HepG2 (cell line): ENCODE data around the gene SYNDIG1. TPM values are rescaled to one million over a fixed set of nuclear protein-coding genes. Genes with fewer than 3 reads are reported as not detected.

ENCODE experiments used
- ATAC-seq: fragments of 200-7000 bp; cut with Tn5 transposase; 3 replicates; pipeline ENCODE4 v1.9.1; 2020; ENCODE audit warnings: mild to moderate bottlenecking, moderate library complexity
- BruUV-seq: library from RNA; stranded (reverse); fragments of 400-500 nt; replicated peaks from 2 replicates; lab custom pipeline; 2021; lab: Mats Ljungman, UMichigan
- CTCF ChIA-PET: fragments of 300-600 bp; formaldehyde crosslinking; extraction: SDS; loops from one replicate; lab custom pipeline; 2021; ENCODE audit warnings: low total read pairs, inconsistent platforms, low intra/inter-chr PET ratio; lab: Yijun Ruan, JAX
- POLR2A ChIA-PET: fragments of 350-600 bp; sonication (Branson Sonifier 250); formaldehyde crosslinking; loops from one replicate; lab custom pipeline; 2020; ENCODE audit warnings: antibody characterized with exemption, inconsistent platforms; lab: Yijun Ruan, JAX
- DNase-seq: peaks from one replicate; pipeline ENCODE4 v3.0.0-alpha.2; 2015; ENCODE audit warnings: low spot score
- FAIRE-seq: peaks from 3 replicates; lab custom pipeline; 2011; peaks lifted over from hg19 to GRCh38; lab: Jason Lieb, UNC
- H2AFZ ChIP-seq: one replicate; pipeline ENCODE4 v1.6.1; 2011; ENCODE audit warnings: low read length, inconsistent platforms
- H3K27ac ChIP-seq: fragments of 300-600 bp; 3 replicates; pipeline ENCODE4 v1.8.0; 2011; ENCODE audit warnings: mixed run types, mild to moderate bottlenecking, mixed read lengths, low read length, inconsistent platforms; ENCODE audit not compliant: insufficient read depth; ENCODE audit errors: extremely low read length
- H3K27me3 ChIP-seq, 2 experiments: fragments of 200-600 bp in 1 of 2; 2 replicates in 1 of 2; 3 replicates in 1 of 2; pipeline versions ENCODE4 v1.6.0 to v1.8.0; 2011; ENCODE audit warnings: low read length in 2 of 2, mild to moderate bottlenecking in 2 of 2, moderate library complexity in 2 of 2, inconsistent platforms in 1 of 2; ENCODE audit not compliant: insufficient read depth in 2 of 2, control insufficient read depth in 1 of 2
- H3K36me3 ChIP-seq, 2 experiments: fragments of 200-600 bp in 1 of 2; replicated peaks in 1 of 2; 2 replicates in 1 of 2; 3 replicates in 1 of 2; pipeline versions ENCODE4 v1.5.1 to v1.8.0; 2011; ENCODE audit warnings: low read length in 2 of 2, inconsistent platforms in 1 of 2; ENCODE audit not compliant: insufficient read depth in 2 of 2, control insufficient read depth in 1 of 2
- H3K4me1 ChIP-seq: 2 replicates; pipeline ENCODE4 v1.5.1; 2012; ENCODE audit warnings: low read length, inconsistent platforms; ENCODE audit not compliant: insufficient read depth
- H3K4me2 ChIP-seq: 2 replicates; pipeline ENCODE4 v1.6.0; 2011; ENCODE audit warnings: low read depth, low read length, inconsistent platforms
- H3K4me3 ChIP-seq, 3 experiments: fragments of 200-600 bp in 1 of 3; sonication (generic), shearing (Covaris generic) in 1 of 3; replicated peaks in 1 of 3; 2 replicates each; pipeline ENCODE4 v1.5.1; 2011 to 2016; ENCODE audit warnings: low read length in 3 of 3, inconsistent platforms in 2 of 3, low read depth in 2 of 3, mild to moderate bottlenecking in 2 of 3, control low read depth in 1 of 3, mixed read lengths in 1 of 3; ENCODE audit not compliant: insufficient read depth in 1 of 3
- H3K79me2 ChIP-seq: one replicate; pipeline ENCODE4 v1.6.1; 2011; ENCODE audit warnings: low read length, inconsistent platforms; ENCODE audit not compliant: insufficient read depth
- H3K9ac ChIP-seq: 2 replicates; pipeline ENCODE4 v1.6.0; 2011; ENCODE audit warnings: mild to moderate bottlenecking, low read depth, low read length, inconsistent platforms; ENCODE audit not compliant: insufficient read depth
- H3K9me3 ChIP-seq: 2 replicates; pipeline ENCODE4 v1.5.1; 2012; ENCODE audit warnings: mild to moderate bottlenecking, low read length
- H4K20me1 ChIP-seq: 2 replicates; pipeline ENCODE4 v1.6.0; 2011; ENCODE audit warnings: inconsistent platforms, mild to moderate bottlenecking, low read length, moderate library complexity; ENCODE audit not compliant: insufficient read depth
- DNMT3B ChIP-seq: conservative IDR thresholded peaks from 2 replicates; pipeline ENCODE4 v1.6.1; 2016; ENCODE audit warnings: missing biosample characterization, control low read depth
- FLYWCH1 ChIP-seq: sonication (generic); formaldehyde crosslinking; IDR thresholded peaks from 2 replicates; pipeline ENCODE4 v1.8.1; 2023; ENCODE audit warnings: mild to moderate bottlenecking, missing genetic modification reagents
- MBD4 ChIP-seq: IDR thresholded peaks from 2 replicates; pipeline ENCODE4 v1.6.1; 2012; ENCODE audit warnings: low read length, inconsistent platforms, borderline replicate concordance
- MTA3 ChIP-seq: sonication (generic); formaldehyde crosslinking; IDR thresholded peaks from 2 replicates; pipeline ENCODE4 v1.4.0; 2020; ENCODE audit warnings: missing genetic modification reagents
- ZFP36L1 ChIP-seq: sonication (generic); formaldehyde crosslinking; IDR thresholded peaks from 2 replicates; pipeline ENCODE4 v1.8.0; 2022; ENCODE audit warnings: mild to moderate bottlenecking, missing genetic modification reagents, moderate library complexity
- ZNF557 ChIP-seq: sonication (generic); formaldehyde crosslinking; IDR thresholded peaks from 2 replicates; pipeline ENCODE4 v1.4.0; 2020; ENCODE audit warnings: missing genetic modification reagents
- WGBS: methylation state at CpG from one replicate; pipeline ENCODE4 v1.1.6; 2017; ENCODE audit warnings: low lambda C conversion rate; 5-methylcytosine and 5-hydroxymethylcytosine counted together
- in situ Hi-C: cut with HindIII; loops from 2 replicates; pipeline ENCODE4 v1.10.0; 2017; ENCODE audit warnings: low pct_unique_long_range_greater_than_20kb; ENCODE audit not compliant: extremely low pct_ligation_motif_present
- intact Hi-C: fragments of 100-400 bp; cut with micrococcal nuclease; formaldehyde crosslinking; loops from one replicate; pipeline ENCODE4 v1.10.0; 2022; ENCODE audit not compliant: unreplicated experiment
- polyA plus RNA-seq, 8 experiments: library from polyadenylated mRNA; depleted of rRNA in 3 of 8; stranded (reverse) in 7 of 8; unstranded in 1 of 8; fragments of >200 nt; fragmentation: Illumina TruSeq in 4 of 8; extraction: Trizol in 4 of 8; gene quantifications; 2 replicates each; pipeline versions ENCODE4 v1.2.1 to v1.2.3, GENCODE V29; 2011 to 2016; ENCODE audit warnings: low read depth in 4 of 8, missing spikeins in 1 of 8, mixed read lengths in 1 of 8; ENCODE audit not compliant: insufficient read depth in 1 of 8
- total RNA-seq, 5 experiments: library from RNA; depleted of rRNA; stranded (reverse); fragments of >200 nt; fragmentation: Illumina TruSeq; extraction: Trizol; gene quantifications; 2 replicates each; pipeline ENCODE4 v1.2.3, GENCODE V29; 2016; ENCODE audit warnings: low read depth in 1 of 5
- TF ChIP-seq, protein P1 (sequence below): fragments of 450-650 bp; IDR thresholded peaks from 2 replicates; pipeline ENCODE4 v1.6.1; 2016
- TF ChIP-seq, protein P2 (sequence below): sonication (generic); formaldehyde crosslinking; IDR thresholded peaks from 2 replicates; pipeline ENCODE4 v1.4.0; 2020; ENCODE audit warnings: missing genetic modification reagents, borderline replicate concordance
- TF ChIP-seq, protein P3 (sequence below): sonication (generic); formaldehyde crosslinking; IDR thresholded peaks from 2 replicates; pipeline ENCODE4 v1.8.0; 2023; ENCODE audit warnings: mild to moderate bottlenecking, missing genetic modification reagents
- TF ChIP-seq, protein P4 (sequence below): sonication (generic); formaldehyde crosslinking; conservative IDR thresholded peaks from 2 replicates; pipeline ENCODE4 v1.4.0; 2020; ENCODE audit warnings: missing genetic modification reagents

SYNDIG1 gene
- total and polyA plus RNA-seq, 2 of the 13 experiments (the other 11 are each of a cell fraction or from before 2014, with no cell fraction given), result not detected

DNA sequence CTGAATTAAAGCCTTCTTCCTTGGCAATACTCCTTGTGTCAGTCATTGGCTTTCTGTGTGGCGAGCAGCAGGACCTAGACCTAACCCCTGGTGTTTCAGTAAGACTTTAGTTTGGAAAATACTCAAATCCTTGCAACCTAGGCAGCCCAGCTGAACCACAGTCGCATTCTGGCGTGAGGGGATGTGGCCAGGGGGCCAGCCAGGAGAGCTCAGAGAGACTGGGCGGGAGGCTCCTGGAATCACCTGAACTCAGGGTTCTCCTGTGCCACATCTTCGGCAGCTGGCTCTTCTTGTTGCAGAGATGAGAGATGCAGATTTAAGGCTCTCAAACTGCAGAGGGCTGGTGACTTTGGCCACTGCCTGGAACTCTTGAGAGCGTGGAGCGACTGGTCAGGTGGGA, 102.7 kb downstream of the SYNDIG1 start:
- intact Hi-C loops (no loop called here), in situ Hi-C loops (loop anchor here (10.0 kb wide), 1 partner anchor 63 kb away; no protein-coding TSS in a partner anchor)
- DNase-seq (no peak), ATAC-seq (no peak), FAIRE-seq (no peak)
- no TSS peak for BruUV-seq
- no peaks in the 10 kb centered on the region for H3K36me3 ChIP-seq
- H3K79me2 ChIP-seq, result no peaks in the 10 kb centered on the region
- no peaks in the 10 kb centered on the region; a peak in 1 of 5 replicates for H3K27me3 ChIP-seq
- H3K9me3 ChIP-seq, result no peaks in the 10 kb centered on the region
- no peaks in the 10 kb centered on the region for H4K20me1 ChIP-seq
- no peak overlapping the region for H2AFZ ChIP-seq
- no peak overlapping the region for H3K4me2 ChIP-seq
- 9% methylated on average over 7 of the region's 7 CpGs for WGBS
- H3K4me1 ChIP-seq, result no peaks in the 10 kb centered on the region
- TF ChIP-seq, protein P1, sequence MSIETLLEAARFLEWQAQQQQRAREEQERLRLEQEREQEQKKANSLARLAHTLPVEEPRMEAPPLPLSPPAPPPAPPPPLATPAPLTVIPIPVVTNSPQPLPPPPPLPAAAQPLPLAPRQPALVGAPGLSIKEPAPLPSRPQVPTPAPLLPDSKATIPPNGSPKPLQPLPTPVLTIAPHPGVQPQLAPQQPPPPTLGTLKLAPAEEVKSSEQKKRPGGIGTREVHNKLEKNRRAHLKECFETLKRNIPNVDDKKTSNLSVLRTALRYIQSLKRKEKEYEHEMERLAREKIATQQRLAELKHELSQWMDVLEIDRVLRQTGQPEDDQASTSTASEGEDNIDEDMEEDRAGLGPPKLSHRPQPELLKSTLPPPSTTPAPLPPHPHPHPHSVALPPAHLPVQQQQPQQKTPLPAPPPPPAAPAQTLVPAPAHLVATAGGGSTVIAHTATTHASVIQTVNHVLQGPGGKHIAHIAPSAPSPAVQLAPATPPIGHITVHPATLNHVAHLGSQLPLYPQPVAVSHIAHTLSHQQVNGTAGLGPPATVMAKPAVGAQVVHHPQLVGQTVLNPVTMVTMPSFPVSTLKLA, result no peak
- TF ChIP-seq ZFP36L1 (CRISPR knock-in tag) (no peak), ZNF557 (no peak), MTA3 (CRISPR knock-in tag) (no peak), FLYWCH1 (CRISPR knock-in tag) (no peak), MBD4 (no peak), DNMT3B (CRISPR knock-in tag) (no peak)
- TF ChIP-seq, protein P2, sequence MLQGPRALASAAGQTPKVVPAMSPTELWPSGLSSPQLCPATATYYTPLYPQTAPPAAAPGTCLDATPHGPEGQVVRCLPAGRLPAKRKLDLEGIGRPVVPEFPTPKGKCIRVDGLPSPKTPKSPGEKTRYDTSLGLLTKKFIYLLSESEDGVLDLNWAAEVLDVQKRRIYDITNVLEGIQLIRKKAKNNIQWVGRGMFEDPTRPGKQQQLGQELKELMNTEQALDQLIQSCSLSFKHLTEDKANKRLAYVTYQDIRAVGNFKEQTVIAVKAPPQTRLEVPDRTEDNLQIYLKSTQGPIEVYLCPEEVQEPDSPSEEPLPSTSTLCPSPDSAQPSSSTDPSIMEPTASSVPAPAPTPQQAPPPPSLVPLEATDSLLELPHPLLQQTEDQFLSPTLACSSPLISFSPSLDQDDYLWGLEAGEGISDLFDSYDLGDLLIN (CRISPR knock-in tag), result no peak
- TF ChIP-seq, protein P3, sequence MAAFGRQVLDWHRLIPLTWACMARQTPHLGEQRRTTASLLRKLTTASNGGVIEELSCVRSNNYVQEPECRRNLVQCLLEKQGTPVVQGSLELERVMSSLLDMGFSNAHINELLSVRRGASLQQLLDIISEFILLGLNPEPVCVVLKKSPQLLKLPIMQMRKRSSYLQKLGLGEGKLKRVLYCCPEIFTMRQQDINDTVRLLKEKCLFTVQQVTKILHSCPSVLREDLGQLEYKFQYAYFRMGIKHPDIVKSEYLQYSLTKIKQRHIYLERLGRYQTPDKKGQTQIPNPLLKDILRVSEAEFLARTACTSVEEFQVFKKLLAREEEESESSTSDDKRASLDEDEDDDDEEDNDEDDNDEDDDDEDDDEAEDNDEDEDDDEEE (CRISPR knock-in tag), result no peak
- TF ChIP-seq, protein P4, sequence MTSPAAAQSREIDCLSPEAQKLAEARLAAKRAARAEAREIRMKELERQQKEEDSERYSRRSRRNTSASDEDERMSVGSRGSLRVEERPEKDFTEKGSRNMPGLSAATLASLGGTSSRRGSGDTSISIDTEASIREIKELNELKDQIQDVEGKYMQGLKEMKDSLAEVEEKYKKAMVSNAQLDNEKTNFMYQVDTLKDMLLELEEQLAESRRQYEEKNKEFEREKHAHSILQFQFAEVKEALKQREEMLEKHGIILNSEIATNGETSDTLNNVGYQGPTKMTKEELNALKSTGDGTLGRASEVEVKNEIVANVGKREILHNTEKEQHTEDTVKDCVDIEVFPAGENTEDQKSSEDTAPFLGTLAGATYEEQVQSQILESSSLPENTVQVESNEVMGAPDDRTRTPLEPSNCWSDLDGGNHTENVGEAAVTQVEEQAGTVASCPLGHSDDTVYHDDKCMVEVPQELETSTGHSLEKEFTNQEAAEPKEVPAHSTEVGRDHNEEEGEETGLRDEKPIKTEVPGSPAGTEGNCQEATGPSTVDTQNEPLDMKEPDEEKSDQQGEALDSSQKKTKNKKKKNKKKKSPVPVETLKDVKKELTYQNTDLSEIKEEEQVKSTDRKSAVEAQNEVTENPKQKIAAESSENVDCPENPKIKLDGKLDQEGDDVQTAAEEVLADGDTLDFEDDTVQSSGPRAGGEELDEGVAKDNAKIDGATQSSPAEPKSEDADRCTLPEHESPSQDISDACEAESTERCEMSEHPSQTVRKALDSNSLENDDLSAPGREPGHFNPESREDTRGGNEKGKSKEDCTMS (CRISPR knock-in tag), result no peak
- no peak overlapping the region for H3K4me3 ChIP-seq
- H3K9ac ChIP-seq, result no peak overlapping the region
- H3K27ac ChIP-seq, result no peak overlapping the region
- ChIA-PET POLR2A (no interaction called here), CTCF (no interaction called here)
